HFF-Myc (cell line): ENCODE results near the gene KDM7A.

Experiments used
- DNase-seq: peaks from one replicate; pipeline ENCODE4 v3.0.0-alpha.2; 2011; ENCODE audit warnings: low read depth; ENCODE audit errors: extremely low read depth
- H3K4me3 ChIP-seq: replicated peaks from 2 replicates; pipeline ENCODE4 v1.5.1; 2011; ENCODE audit warnings: low read depth, mild to moderate bottlenecking, control low read depth, low read length
- TF ChIP-seq, protein P1 (sequence below): IDR thresholded peaks from 2 replicates; pipeline ENCODE4 v1.5.1; 2012; ENCODE audit warnings: mild to moderate bottlenecking, low read depth, low read length, control low read depth; ENCODE audit errors: missing control alignments

Gene KDM7A

DNA sequence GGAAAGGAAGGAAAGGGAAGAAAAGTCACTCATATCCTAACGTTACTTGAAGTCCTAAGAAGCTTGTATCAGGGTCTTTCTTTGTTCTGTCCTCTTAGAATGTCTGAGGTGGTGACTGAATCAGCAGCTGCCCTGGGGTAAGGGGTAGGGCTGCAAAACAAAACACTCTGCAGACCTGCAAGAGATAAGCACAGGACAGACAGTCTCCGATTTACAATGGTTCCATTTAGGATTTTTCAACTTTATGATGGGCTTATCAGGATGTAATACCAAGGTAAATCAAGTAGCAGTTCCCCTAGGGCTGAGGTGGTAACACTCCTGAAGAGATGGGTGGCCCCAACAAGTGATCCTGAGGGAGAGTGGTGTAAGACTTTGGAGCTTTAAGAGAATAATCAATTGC is 16.5 kb downstream of the KDM7A start:
- TF ChIP-seq, protein P1, sequence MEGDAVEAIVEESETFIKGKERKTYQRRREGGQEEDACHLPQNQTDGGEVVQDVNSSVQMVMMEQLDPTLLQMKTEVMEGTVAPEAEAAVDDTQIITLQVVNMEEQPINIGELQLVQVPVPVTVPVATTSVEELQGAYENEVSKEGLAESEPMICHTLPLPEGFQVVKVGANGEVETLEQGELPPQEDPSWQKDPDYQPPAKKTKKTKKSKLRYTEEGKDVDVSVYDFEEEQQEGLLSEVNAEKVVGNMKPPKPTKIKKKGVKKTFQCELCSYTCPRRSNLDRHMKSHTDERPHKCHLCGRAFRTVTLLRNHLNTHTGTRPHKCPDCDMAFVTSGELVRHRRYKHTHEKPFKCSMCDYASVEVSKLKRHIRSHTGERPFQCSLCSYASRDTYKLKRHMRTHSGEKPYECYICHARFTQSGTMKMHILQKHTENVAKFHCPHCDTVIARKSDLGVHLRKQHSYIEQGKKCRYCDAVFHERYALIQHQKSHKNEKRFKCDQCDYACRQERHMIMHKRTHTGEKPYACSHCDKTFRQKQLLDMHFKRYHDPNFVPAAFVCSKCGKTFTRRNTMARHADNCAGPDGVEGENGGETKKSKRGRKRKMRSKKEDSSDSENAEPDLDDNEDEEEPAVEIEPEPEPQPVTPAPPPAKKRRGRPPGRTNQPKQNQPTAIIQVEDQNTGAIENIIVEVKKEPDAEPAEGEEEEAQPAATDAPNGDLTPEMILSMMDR, result no peak
- DNase-seq, result no peak
- no peak overlapping the region for H3K4me3 ChIP-seq

DNA sequence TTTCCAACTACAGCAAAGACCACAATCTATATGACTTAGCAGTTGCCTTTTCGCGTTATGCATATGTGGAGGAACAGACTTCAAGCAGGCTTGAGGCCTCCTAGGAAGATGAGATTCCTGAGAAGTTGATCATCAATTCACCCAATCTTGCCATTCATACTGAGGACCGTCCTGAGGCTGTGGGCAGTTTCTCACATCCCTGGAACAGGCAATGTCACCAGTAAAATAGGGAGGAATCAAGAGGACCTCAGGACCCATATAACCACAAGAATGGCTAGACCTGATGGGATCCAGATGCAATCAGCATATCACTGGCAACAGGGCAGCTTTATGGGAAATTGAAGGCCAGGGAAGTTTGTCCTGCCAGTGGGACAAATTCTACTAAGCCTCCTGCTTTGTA is 17.3 kb downstream of the KDM7A start:
- no peak for DNase-seq
- no peak overlapping the region for H3K4me3 ChIP-seq
- TF ChIP-seq, protein P1, result no peak

GRCh38 chr7:140156460-140157080 is 20.2 kb downstream of the KDM7A start:
- H3K4me3 ChIP-seq, result no peak overlapping the region
- no peak for DNase-seq
- TF ChIP-seq, protein P1, result no peak

GRCh38 chr7:140155428-140155827 is 21.4 kb downstream of the KDM7A start:
- no peak overlapping the region for H3K4me3 ChIP-seq
- DNase-seq, result no peak
- TF ChIP-seq, protein P1, result no peak

DNA sequence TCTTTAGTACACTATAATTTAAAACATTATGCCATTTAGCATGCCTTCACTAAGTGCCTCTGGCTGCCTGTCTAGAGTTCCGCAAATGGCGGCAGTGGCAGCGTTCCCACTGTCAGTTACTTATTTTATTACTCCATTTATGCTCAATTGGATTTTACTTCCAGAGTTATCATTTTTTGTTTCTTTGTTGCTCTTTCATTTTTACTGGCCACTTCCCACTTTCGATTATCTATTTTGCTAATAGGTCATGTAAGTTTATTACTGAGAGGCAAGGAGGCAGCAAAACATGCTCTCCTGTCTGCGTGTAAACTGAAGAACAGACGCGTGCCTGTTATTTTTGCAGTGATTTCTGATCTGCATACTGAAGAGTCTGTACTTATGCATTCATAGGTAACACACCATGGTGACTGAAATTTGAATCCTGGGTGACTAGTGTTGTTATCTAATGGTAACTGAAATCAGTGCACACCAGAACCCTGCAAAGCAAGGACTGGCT is 23.1 kb downstream of the KDM7A start:
- TF ChIP-seq, protein P1, result no peak
- DNase-seq, result no peak
- H3K4me3 ChIP-seq, result no peak overlapping the region

GRCh38 chr7:140146574-140146973 is 30.2 kb downstream of the KDM7A start:
- H3K4me3 ChIP-seq, result no peak overlapping the region
- no peak for DNase-seq
- TF ChIP-seq, protein P1, result no peak

DNA sequence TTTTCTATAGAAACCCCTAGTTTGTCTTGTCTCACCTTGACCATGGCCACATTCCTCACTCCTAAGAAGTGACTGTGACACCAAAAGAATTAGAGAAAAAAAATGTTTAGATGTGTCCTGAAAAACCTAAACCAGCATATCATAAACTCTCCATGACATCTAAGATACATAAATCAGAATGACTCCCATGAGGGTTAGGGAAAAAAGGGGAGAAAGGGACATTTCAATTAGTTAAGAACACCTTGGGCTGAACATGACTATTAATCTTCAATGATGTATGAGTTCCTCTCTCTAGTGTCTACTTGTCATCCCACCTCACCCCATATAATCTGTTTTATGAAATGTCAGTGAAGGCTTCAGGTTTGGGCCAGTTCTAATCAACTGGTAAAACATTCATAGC is 31.1 kb downstream of the KDM7A start:
- no peak overlapping the region for H3K4me3 ChIP-seq
- no peak for DNase-seq
- TF ChIP-seq, protein P1, result no peak
